ENCODE measurements around the gene TNFSF15.

TNFSF15 gene

GRCh38 chr9:114738581-114739316, 67.1 kb downstream of the TNFSF15 start:
- no peaks in the 10 kb centered on the region for H3K79me2 ChIP-seq (ENCODE audit: insufficient read depth, low read length)
- no peak overlapping the region for H3K4me2 ChIP-seq (ENCODE audit: low read depth, low read length, poor library complexity, severe bottlenecking)
- no peaks in the 10 kb centered on the region for H4K20me1 ChIP-seq (ENCODE audit: low read depth, low read length)
- no peaks in the 10 kb centered on the region for H3F3A ChIP-seq (ENCODE audit: insufficient read depth)
- no peak overlapping the region for H3K27ac ChIP-seq (ENCODE audit: low read depth, low read length)
- H3K9me3 ChIP-seq (ENCODE audit: insufficient read depth, low read length) = no peaks in the 10 kb centered on the region
- H2AFZ ChIP-seq (ENCODE audit: low read depth, low read length, severe bottlenecking) = no peak overlapping the region
- H3K27me3 ChIP-seq (ENCODE audit: low read length) = no peaks in the 10 kb centered on the region
- H3K9me2 ChIP-seq (replicated peaks; ENCODE audit: insufficient read depth, low read length) = no peaks in the 10 kb centered on the region
- TF ChIP-seq CTCF (IDR thresholded peaks at IDR 0.05; ENCODE audit: insufficient read depth, low read length, poor library complexity, severe bottlenecking) (peak; percentile 78), EZH2phosphoT487 (conservative IDR thresholded peaks at IDR 0.05; ENCODE audit: low read length) (no peak)
- H3K36me3 ChIP-seq (ENCODE audit: low read length) = no peaks in the 10 kb centered on the region
- no peak overlapping the region for H3K9ac ChIP-seq (ENCODE audit: low read length)
- H3K4me3 ChIP-seq (ENCODE audit: insufficient read depth, low read length, poor library complexity, severe bottlenecking) = no peak overlapping the region

GRCh38 chr9:114737847-114738246, 68.0 kb downstream of the TNFSF15 start:
- TF ChIP-seq EZH2phosphoT487 (conservative IDR thresholded peaks at IDR 0.05; ENCODE audit: low read length) = no peak
- no peak for TF ChIP-seq CTCF (IDR thresholded peaks at IDR 0.05; ENCODE audit: insufficient read depth, low read length, poor library complexity, severe bottlenecking)
- H3K9ac ChIP-seq (ENCODE audit: low read length) = no peak overlapping the region
- H3K79me2 ChIP-seq (ENCODE audit: insufficient read depth, low read length) = no peaks in the 10 kb centered on the region
- H3K9me2 ChIP-seq (replicated peaks; ENCODE audit: insufficient read depth, low read length) = no peaks in the 10 kb centered on the region
- no peaks in the 10 kb centered on the region for H3K27me3 ChIP-seq (ENCODE audit: low read length)
- no peak overlapping the region for H3K4me3 ChIP-seq (ENCODE audit: insufficient read depth, low read length, poor library complexity, severe bottlenecking)
- H2AFZ ChIP-seq (ENCODE audit: low read depth, low read length, severe bottlenecking) = no peak overlapping the region
- no peak overlapping the region for H3K4me2 ChIP-seq (ENCODE audit: low read depth, low read length, poor library complexity, severe bottlenecking)
- H3K36me3 ChIP-seq (ENCODE audit: low read length) = no peaks in the 10 kb centered on the region
- no peak overlapping the region for H3K27ac ChIP-seq (ENCODE audit: low read depth, low read length)
- no peaks in the 10 kb centered on the region for H4K20me1 ChIP-seq (ENCODE audit: low read depth, low read length)
- no peaks in the 10 kb centered on the region for H3K9me3 ChIP-seq (ENCODE audit: insufficient read depth, low read length)
- H3F3A ChIP-seq (ENCODE audit: insufficient read depth) = no peaks in the 10 kb centered on the region

- Histone ChIP-seq H2AFZ (ENCODE audit: low read depth, low read length, severe bottlenecking) (no peak overlapping the region), H4K20me1 (ENCODE audit: low read depth, low read length) (no peaks in the 10 kb centered on the region), H3K4me2 (ENCODE audit: low read depth, low read length, poor library complexity, severe bottlenecking) (no peak overlapping the region), H3K4me3 (ENCODE audit: insufficient read depth, low read length, poor library complexity, severe bottlenecking) (no peak overlapping the region), H3K9ac (ENCODE audit: low read length) (no peak overlapping the region), H3F3A (ENCODE audit: insufficient read depth) (no peaks in the 10 kb centered on the region), H3K9me2 (replicated peaks; ENCODE audit: insufficient read depth, low read length) (no peaks in the 10 kb centered on the region), H3K27me3 (ENCODE audit: low read length) (no peaks in the 10 kb centered on the region), H3K79me2 (ENCODE audit: insufficient read depth, low read length) (no peaks in the 10 kb centered on the region), H3K27ac (ENCODE audit: low read depth, low read length) (no peak overlapping the region), H3K9me3 (ENCODE audit: insufficient read depth, low read length) (no peaks in the 10 kb centered on the region), H3K36me3 (ENCODE audit: low read length) (no peaks in the 10 kb centered on the region)
- TF ChIP-seq EZH2phosphoT487 (conservative IDR thresholded peaks at IDR 0.05; ENCODE audit: low read length) = no peak
- no peak for TF ChIP-seq CTCF (IDR thresholded peaks at IDR 0.05; ENCODE audit: insufficient read depth, low read length, poor library complexity, severe bottlenecking)
These were observed 68.7 kb downstream of the TNFSF15 start for GRCh38 chr9:114737118-114737517.
